ENCODE data around the gene NCAM1.

Gene NCAM1

DNA sequence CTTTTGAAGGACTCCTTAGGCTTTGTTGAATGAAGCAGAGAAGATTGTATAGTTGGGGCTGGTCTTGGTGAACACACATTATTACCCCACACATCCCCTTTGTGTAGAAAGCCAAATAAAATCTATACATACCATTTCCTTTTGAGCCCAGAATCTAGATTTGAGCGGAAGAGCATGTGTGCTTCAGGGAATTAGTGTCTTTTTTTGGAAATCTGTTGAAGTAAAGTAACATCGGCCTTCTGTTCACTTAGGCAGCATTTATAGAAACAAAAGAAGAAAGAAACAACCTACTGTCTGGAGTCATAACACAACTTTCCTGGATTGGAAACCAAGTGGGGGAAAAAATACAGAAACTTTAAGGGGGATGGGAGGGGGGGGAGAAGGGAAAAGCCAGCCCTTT is 315.2 kb downstream of the NCAM1 start:
- Histone ChIP-seq H3K27me3 (ENCODE audit: insufficient read depth, insufficient read length) (no peaks in the 10 kb centered on the region), H3K4me3 (ENCODE audit: insufficient read length, low read depth) (no peak overlapping the region), H3K36me3 (ENCODE audit: insufficient read depth, insufficient read length, low read length) (no peaks in the 10 kb centered on the region), H3K4me1 (ENCODE audit: insufficient read depth, insufficient read length) (peaks cover 4% of the 10 kb centered on the region), H3K9ac (ENCODE audit: insufficient read length, low read depth) (no peak overlapping the region), H3K9me3 (ENCODE audit: insufficient read depth, low read length) (no peaks in the 10 kb centered on the region)
- DNase-seq (ENCODE audit: low read depth, low spot score), result no peak
- no peak for TF ChIP-seq SUZ12 (IDR thresholded peaks at IDR 0.05; ENCODE audit: extremely low read depth, insufficient read depth, insufficient read length)
- no peak for TF ChIP-seq ZNF274 (IDR thresholded peaks at IDR 0.05; ENCODE audit: low read depth, low read length)
- no peak for TF ChIP-seq YY1 (IDR thresholded peaks at IDR 0.05; ENCODE audit: insufficient read depth, insufficient read length)

DNA sequence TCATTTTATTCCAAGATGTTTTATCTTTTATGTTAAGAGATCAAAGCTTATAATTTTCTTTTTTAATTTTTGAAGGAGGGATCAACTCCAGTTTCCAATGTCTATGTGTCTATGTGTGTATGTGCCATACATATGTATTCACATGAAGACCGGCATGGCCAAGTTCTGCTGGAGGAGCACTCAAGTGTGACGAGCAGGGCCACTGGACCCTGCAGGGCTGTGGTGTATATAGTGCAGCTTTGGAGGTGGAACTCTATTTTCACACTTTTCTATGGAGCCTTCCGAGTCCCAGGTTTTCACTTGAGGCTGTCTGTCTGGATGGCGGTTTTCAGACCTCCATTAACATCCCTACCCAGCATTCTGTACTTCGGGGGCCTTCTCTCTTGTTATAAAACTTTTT is 316.7 kb downstream of the NCAM1 start:
- Histone ChIP-seq H3K36me3 (ENCODE audit: insufficient read depth, insufficient read length, low read length) (no peaks in the 10 kb centered on the region), H3K27me3 (ENCODE audit: insufficient read depth, insufficient read length) (no peaks in the 10 kb centered on the region), H3K4me3 (ENCODE audit: insufficient read length, low read depth) (no peak overlapping the region), H3K9me3 (ENCODE audit: insufficient read depth, low read length) (no peaks in the 10 kb centered on the region), H3K4me1 (ENCODE audit: insufficient read depth, insufficient read length) (no peaks in the 10 kb centered on the region), H3K9ac (ENCODE audit: insufficient read length, low read depth) (no peak overlapping the region)
- TF ChIP-seq ZNF274 (IDR thresholded peaks at IDR 0.05; ENCODE audit: low read depth, low read length) (no peak), SUZ12 (IDR thresholded peaks at IDR 0.05; ENCODE audit: extremely low read depth, insufficient read depth, insufficient read length) (no peak), YY1 (IDR thresholded peaks at IDR 0.05; ENCODE audit: insufficient read depth, insufficient read length) (no peak)
- DNase-seq (ENCODE audit: low read depth, low spot score), result no peak

DNA sequence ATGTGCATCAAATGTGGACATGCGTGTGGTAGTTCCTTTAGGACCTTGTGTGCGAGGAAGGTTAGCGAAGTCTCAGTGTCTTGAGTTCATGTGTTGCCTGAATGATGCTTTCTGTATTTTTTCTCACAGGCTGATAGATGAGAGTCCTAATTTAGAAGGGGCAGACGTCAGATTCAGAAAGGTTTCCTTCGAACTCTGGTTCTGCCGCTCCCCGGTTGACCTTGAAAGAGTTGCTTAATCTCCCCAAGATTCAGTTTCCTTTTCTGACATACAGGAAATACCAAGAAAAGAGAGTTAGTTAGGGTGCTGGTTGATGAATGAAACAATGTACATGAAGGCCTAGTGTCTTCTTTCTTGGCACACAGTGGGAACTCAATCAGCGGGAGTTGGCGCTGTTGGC is 317.3 kb downstream of the NCAM1 start:
- Histone ChIP-seq H3K9ac (ENCODE audit: insufficient read length, low read depth) (no peak overlapping the region), H3K4me3 (ENCODE audit: insufficient read length, low read depth) (no peak overlapping the region), H3K4me1 (ENCODE audit: insufficient read depth, insufficient read length) (no peaks in the 10 kb centered on the region), H3K9me3 (ENCODE audit: insufficient read depth, low read length) (no peaks in the 10 kb centered on the region), H3K36me3 (ENCODE audit: insufficient read depth, insufficient read length, low read length) (no peaks in the 10 kb centered on the region), H3K27me3 (ENCODE audit: insufficient read depth, insufficient read length) (no peaks in the 10 kb centered on the region)
- no peak for DNase-seq (ENCODE audit: low read depth, low spot score)
- no peak for TF ChIP-seq ZNF274 (IDR thresholded peaks at IDR 0.05; ENCODE audit: low read depth, low read length)
- no peak for TF ChIP-seq SUZ12 (IDR thresholded peaks at IDR 0.05; ENCODE audit: extremely low read depth, insufficient read depth, insufficient read length)
- no peak for TF ChIP-seq YY1 (IDR thresholded peaks at IDR 0.05; ENCODE audit: insufficient read depth, insufficient read length)

DNA sequence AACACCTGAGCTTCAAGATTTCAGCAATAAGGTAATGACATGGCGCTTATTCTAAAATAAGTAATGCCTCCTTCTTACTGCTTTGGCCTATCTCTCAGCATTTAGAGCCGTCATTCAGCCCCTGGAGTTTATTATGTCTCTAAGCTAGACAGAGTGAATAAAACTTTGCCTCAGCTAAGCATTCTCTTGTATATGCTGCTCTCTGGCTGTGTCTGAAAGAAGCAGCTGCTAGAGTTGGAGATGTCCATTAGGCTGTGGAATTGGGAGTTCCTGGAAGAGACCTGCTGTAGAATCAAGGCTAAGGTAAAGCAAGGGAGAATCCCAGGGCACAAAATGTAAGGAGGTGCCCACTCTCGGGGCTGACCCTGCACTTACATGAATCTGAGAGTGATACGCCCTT is 317.7 kb downstream of the NCAM1 start:
- DNase-seq (ENCODE audit: low read depth, low spot score), result no peak
- Histone ChIP-seq H3K27me3 (ENCODE audit: insufficient read depth, insufficient read length) (no peaks in the 10 kb centered on the region), H3K4me3 (ENCODE audit: insufficient read length, low read depth) (no peak overlapping the region), H3K9me3 (ENCODE audit: insufficient read depth, low read length) (no peaks in the 10 kb centered on the region), H3K4me1 (ENCODE audit: insufficient read depth, insufficient read length) (no peaks in the 10 kb centered on the region), H3K9ac (ENCODE audit: insufficient read length, low read depth) (no peak overlapping the region), H3K36me3 (ENCODE audit: insufficient read depth, insufficient read length, low read length) (no peaks in the 10 kb centered on the region)
- TF ChIP-seq YY1 (IDR thresholded peaks at IDR 0.05; ENCODE audit: insufficient read depth, insufficient read length), result no peak
- TF ChIP-seq ZNF274 (IDR thresholded peaks at IDR 0.05; ENCODE audit: low read depth, low read length), result no peak
- TF ChIP-seq SUZ12 (IDR thresholded peaks at IDR 0.05; ENCODE audit: extremely low read depth, insufficient read depth, insufficient read length), result no peak

DNA sequence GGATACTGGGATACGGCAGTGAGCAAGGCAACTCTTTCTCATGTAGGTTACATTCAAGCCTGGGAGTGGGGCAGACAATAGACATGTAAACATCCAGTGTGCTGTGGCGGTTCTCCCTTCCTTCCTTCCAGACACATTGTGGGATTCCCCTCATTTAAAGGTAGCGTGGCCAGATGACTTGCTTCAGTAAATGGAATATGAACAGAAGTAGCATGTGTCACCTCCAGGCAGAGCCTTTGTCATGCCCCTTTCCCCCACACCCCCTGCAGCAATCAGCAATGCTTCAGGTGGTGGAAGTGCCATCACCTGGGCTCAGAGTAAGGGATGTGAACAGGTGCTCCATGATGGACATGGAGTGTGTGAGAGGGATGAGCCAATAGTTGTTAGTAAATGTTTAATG is 318.4 kb downstream of the NCAM1 start:
- Histone ChIP-seq H3K9ac (ENCODE audit: insufficient read length, low read depth) (no peak overlapping the region), H3K27me3 (ENCODE audit: insufficient read depth, insufficient read length) (no peaks in the 10 kb centered on the region), H3K4me1 (ENCODE audit: insufficient read depth, insufficient read length) (no peaks in the 10 kb centered on the region), H3K9me3 (ENCODE audit: insufficient read depth, low read length) (no peaks in the 10 kb centered on the region), H3K4me3 (ENCODE audit: insufficient read length, low read depth) (no peak overlapping the region), H3K36me3 (ENCODE audit: insufficient read depth, insufficient read length, low read length) (no peaks in the 10 kb centered on the region)
- TF ChIP-seq ZNF274 (IDR thresholded peaks at IDR 0.05; ENCODE audit: low read depth, low read length) (no peak), SUZ12 (IDR thresholded peaks at IDR 0.05; ENCODE audit: extremely low read depth, insufficient read depth, insufficient read length) (no peak), YY1 (IDR thresholded peaks at IDR 0.05; ENCODE audit: insufficient read depth, insufficient read length) (no peak)
- no peak for DNase-seq (ENCODE audit: low read depth, low spot score)

DNA sequence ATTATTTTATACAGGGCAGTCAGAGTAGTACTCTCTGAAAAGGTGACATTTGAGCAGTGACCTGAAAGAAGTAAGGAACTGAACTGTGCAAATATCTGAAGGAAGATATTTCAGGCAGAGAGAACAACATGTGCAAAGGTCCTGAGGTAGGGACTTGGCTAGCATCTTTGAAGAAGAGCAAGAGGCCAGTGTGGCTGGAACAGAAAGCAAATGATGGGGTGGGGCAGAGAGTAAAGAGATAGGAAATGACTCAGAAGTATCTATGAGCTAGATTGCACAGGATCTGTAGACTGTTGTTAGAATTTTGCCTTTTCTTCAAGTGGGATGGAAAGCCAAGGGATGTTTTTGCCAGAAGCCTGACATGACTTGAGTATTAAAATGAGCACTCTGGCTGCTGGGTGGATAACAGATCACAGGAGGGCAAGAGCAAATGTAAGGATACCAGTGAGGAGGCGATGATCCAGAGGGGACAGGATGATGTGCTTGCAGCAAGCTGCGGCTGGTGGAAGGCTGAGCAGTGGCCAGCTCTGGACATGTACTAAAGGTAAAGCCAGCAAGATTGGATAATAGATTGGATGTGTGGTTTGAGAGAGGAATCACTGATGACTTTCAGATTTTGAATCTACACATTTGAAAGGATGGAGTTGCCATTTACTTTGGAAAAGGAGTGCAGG is 320.0 kb downstream of the NCAM1 start:
- no peaks in the 10 kb centered on the region for H3K27me3 ChIP-seq (ENCODE audit: insufficient read depth, insufficient read length)
- no peaks in the 10 kb centered on the region for H3K9me3 ChIP-seq (ENCODE audit: insufficient read depth, low read length)
- DNase-seq (ENCODE audit: low read depth, low spot score), result no peak
- no peak overlapping the region for H3K4me3 ChIP-seq (ENCODE audit: insufficient read length, low read depth)
- no peaks in the 10 kb centered on the region for H3K4me1 ChIP-seq (ENCODE audit: insufficient read depth, insufficient read length)
- H3K36me3 ChIP-seq (ENCODE audit: insufficient read depth, insufficient read length, low read length), result no peaks in the 10 kb centered on the region
- no peak overlapping the region for H3K9ac ChIP-seq (ENCODE audit: insufficient read length, low read depth)
- no peak for TF ChIP-seq ZNF274 (IDR thresholded peaks at IDR 0.05; ENCODE audit: low read depth, low read length)

DNA sequence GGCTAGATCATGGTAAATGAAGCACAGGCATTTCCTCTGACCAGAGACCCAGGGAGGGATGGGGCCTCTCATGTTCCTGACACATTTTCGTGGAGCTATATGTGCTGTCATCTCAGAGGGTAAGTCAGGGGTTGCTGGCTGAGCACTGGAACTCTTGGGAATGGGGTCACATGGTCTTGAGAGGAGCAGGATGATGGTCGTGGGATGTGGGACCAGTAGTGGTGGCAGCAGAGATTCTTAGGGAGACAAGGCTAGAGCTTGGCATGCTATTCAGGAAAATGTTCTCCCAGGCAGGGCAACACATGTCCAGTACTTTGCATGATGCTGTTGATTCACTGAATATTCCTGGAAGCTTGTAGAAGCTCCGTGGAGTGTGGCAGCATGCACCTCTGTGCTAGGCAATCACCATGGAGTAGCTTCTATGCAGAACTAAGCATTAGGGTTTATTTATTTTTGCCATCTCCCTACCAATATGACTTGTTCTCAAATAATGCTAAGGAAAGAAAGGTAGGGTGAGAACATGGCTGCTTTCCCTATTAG is 321.7 kb downstream of the NCAM1 start:
- TF ChIP-seq ZNF274 (IDR thresholded peaks at IDR 0.05; ENCODE audit: low read depth, low read length) (no peak), SUZ12 (IDR thresholded peaks at IDR 0.05; ENCODE audit: extremely low read depth, insufficient read depth, insufficient read length) (no peak)
- DNase-seq (ENCODE audit: low read depth, low spot score), result no peak
- Histone ChIP-seq H3K4me3 (ENCODE audit: insufficient read length, low read depth) (no peak overlapping the region), H3K9me3 (ENCODE audit: insufficient read depth, low read length) (no peaks in the 10 kb centered on the region), H3K9ac (ENCODE audit: insufficient read length, low read depth) (no peak overlapping the region), H3K27me3 (ENCODE audit: insufficient read depth, insufficient read length) (no peaks in the 10 kb centered on the region), H3K36me3 (ENCODE audit: insufficient read depth, insufficient read length, low read length) (no peaks in the 10 kb centered on the region), H3K4me1 (ENCODE audit: insufficient read depth, insufficient read length) (no peaks in the 10 kb centered on the region)
